Islet precursor cell (in vitro differentiated cells): ENCODE data around the gene KAZN.
A peak's percentile ranks its signal among the peaks of the same experiment; 100 is the strongest.

Experiments
- DNase-seq: peaks from one replicate; pipeline ENCODE4 v3.0.0-alpha.2; 2018

The KAZN gene

DNA sequence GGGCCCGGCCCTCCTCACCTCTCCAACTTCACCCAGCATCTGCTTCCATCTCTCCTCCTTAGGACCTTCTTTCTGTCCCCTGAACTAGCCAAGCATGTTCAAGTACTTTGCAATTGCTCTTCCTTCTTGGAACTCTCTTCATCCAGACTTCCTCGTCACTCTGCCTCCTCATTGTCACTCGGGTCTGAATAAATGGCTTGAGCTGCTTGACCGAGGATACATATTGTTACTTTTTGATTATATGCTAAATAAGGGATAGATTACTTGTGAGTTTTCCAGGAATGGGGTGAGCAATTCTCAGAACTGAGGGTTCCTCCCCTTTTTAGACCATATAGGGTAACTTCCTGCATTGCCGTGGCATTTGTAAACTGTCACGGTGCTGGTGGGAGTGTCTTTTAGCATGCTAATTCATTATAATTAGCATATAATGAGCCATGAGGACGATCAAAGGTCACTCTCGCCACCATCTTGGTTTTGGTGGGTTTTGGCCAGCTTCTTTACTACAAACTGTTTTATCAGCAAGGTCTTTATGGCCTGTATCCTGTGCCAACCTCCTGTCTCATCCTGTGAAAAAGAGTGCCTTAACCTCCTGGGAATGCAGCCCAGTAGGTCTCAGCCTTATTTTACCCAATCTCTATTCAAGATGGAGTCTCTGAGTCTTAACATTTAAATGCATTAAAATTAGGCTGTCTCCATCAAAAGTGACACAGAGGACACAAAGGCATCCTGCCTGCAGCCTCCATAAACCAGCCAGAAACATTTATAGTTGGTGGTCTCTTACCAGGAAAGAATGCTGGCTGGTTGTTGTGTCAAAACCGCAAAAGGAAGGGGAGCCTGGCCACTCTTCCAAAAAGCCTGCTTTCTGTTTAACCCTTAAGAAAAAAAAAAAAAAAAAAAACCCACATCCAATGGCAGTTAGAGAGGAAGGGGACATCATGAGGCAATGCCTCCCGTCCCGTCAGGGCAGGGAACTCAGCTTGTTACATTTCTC is 179.3 kb downstream of the KAZN start:
- DNase-seq, result no peak

- no peak for DNase-seq
Measured at GRCh38 chr1:14778541-14778897, 180.0 kb downstream of the KAZN start.

DNA sequence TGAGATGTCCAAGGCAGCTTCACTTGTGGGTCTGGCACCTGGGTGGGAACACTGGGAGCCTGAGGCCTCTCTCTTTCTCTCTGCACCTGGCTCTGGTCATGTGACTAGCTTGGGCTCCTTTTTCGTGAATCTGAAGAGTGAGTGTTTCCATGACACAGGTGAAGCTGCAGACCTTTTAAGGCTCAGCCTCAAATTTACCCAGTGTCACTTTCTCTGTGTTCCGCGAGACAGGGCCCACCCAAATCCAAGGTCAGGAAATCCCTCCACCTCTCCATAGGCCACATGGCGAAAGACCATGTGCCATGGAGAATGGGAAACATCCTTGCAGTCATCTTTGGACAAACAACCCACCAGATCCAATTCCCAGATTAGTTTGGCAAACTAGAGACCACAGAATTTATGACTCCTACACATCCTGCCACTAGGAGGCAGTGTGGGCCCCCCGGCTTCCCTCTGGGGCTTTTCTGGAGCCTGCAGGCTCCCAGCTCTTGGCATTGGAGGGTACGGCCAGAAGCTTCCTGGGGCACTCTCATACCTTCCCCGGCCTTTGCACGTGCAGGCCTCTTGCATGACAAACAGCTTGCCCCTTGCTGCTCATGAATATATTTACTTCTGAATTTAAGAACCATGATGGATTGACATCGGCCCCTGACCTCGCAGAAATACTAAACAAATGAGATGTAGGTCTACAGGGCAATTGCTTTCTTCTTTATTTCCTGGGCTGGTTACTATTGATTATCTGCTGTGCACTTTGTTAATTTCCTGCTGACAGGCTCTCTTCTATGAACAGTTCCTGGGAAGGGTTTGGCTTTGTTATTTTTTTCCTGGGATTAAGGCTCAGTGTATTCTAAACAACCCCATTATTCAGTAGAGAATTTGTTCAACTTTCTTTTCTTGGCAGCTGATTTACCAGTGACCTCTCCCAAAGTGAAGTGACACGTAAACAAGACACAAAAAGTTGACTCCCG is 180.7 kb downstream of the KAZN start:
- DNase-seq, result peak; percentile 77

DNA sequence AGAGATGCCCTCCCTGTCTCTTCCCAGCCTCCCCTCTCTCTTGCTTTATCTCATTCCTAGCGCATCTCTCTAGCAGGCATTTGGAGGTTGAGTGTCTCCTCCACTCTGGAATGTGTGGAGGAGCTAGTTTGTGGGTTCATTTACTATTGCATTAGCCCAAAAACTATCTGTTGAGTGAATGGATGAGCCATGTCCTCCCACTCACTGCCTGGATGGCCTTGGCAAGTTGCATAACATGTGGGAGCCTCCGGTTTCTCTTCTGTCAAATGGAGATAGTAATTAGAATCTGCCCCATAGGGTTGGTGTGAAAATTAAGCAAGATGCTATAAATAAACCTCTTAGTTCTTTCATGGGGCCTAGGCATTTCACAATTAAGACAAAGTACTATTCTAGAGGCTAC is 181.8 kb downstream of the KAZN start:
- DNase-seq, result no peak

DNA sequence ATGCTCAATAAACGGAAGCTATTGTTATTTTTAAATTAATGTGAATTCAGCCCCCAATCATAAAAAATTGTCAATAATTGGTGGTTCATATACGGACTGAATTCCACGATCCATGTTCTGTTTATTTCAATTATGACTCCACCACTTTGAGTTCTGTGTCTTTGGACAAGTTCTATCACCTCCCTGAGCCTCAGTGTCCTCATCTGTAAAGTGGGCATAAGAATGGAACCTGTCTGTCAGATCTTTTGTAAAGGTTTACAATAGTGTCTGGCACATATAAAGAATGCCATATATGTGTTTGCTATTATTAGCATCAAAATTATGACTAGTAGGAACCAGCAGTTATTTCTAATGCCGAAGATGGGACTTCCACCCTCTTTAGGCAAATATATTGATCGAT is 183.3 kb downstream of the KAZN start:
- no peak for DNase-seq

- no peak for DNase-seq
Measured at GRCh38 chr1:14782741-14783591, 184.5 kb downstream of the KAZN start.

DNA sequence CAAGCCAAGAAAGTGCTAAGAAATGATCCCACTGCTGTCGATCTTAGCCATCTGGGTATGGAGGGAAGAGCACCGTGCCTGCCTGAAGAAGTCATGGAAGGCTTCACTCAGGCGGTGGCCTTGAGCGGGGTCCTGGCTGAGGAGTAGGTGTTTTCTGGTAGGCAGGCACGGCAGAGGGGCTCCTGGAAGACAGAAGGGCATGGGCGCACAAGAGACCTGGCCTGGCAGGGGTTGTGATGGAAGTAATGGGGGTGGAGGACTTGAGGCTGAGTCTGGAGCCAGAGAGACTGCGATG is 185.1 kb downstream of the KAZN start:
- no peak for DNase-seq

DNA sequence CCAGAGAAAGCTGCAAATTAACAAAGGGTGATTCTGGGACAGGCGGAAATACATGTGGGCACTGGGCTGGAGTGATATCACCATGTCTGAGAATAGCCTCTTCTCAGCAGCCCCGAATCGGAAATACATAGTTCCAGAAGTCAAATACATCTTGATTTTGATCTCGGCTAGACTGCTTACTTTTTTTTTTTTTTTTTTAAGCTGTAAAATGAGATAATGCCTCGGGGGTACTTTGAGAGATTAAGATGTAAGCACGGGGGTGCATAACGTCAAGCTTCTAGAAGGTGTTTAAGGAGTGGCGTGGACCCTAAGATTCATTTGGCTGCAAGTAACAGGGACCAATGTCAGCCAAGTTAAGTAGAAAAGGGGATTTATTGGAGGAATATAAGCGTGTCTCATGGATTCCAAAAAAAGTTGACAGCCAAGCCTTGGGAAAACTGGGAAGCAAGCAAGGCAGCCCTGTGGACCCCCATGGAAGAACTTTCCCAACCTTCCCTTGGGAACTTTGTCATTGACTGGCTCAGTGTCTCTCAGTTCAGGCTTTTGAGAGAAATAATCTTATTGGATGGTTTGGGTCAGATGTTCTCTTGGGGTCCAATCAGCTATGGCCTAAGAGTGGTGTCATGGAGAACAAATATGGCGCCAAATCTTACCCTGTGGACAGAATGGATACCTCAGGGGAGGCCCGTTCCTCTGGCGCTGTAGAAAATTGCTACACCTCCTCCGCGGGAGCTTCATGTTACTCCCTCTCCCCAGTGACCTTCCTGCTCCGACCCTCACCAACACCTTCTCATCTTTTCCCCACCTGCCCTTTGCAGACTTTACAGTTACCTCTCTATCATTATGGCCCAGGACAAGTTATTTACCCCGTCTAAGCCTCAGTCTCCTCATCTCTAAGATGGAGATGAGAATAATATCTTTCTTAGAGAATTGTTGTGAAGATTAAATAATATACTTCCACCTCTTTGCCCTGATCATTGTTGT is 186.6 kb downstream of the KAZN start:
- no peak for DNase-seq

DNA sequence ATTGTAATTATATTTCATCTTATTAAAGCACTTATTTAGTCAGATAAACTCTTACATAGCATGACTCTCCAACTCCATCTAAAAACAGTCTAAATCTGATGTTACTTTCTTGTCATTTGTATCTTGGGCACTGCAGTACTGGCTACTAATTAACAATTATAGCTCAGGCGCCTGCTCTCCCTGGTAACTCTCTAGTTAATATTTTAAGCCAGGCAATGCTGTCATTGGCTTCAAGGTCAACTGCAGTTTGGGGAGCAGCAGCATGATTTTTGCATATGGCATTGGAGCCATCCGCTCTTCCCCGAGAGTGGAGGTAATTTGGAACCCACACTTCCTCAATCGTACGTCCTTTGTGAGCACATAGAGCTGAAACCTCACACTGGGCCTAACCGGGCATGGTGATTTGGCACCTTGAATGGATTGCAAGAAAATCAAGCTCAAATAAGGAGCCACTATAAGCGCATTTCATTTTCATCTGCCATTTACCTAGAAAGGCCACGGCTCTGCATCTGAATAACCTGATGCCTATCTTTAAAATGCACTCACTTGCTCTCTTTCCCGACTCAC is 187.7 kb downstream of the KAZN start:
- no peak for DNase-seq

DNA sequence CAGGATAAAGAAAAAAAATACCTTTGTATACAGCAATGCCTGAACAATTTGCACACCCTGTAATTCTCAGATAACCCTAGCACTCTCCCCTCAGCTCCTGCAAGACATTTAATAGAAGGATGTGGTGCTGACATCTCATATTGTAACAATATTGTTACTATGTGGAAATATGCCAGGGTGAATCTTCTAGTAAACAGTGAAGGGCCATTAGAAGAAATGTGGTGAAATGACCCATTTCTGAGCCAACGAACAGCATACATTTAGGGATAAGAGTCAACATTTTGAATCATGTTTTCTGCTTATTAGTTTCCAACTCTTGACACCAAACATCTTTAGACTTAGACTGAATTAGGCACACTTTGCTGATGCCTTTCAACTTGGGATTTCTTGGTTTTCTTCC is 188.2 kb downstream of the KAZN start:
- DNase-seq, result no peak

GRCh38 chr1:14787604-14788003 is 189.1 kb downstream of the KAZN start:
- DNase-seq, result peak; percentile 77

DNA sequence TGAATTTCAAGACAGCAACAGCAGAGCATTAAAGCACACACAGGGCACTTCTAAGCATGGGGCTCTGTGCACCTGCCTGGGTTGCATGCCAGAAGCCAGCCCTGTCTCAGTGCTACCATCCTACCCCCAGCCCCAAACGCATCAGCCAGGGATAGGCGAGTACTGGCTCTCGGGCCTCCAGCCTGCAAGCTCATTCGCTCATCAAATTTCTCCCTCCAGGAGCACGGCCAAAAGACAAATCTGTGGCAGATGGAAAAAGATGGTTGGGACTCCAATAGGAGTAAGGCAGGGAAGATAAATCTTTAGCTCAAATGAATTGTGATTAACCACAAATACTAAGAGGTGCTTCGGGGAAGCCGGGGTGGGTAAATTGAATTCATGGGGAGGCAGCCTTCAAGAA is 189.6 kb downstream of the KAZN start:
- DNase-seq, result no peak

DNA sequence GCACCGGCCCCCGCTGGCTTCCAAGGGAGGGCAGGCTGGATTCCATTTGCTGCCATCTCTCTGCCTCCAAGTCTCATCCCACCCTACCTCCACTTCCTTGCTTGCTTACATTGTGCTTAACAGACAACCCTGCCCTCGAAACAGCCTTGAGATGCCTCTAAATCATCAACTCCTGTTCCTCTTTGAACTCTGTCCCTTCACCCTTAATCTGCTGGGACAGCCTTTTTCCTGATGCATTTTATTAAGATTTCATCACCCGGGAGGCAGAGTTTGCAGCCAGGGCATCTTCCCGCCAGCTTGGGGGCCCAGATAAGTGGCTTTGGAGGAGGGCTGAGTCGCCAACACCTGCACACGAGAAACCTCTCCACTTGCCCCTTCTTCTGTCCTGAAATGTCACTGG is 192.5 kb downstream of the KAZN start:
- DNase-seq, result no peak

- no peak for DNase-seq
Measured at GRCh38 chr1:14791654-14792053, 193.2 kb downstream of the KAZN start.

GRCh38 chr1:14794136-14794768 is 195.8 kb downstream of the KAZN start:
- no peak for DNase-seq

- DNase-seq, result no peak
Measured at GRCh38 chr1:14794906-14795305, 196.4 kb downstream of the KAZN start.

DNA sequence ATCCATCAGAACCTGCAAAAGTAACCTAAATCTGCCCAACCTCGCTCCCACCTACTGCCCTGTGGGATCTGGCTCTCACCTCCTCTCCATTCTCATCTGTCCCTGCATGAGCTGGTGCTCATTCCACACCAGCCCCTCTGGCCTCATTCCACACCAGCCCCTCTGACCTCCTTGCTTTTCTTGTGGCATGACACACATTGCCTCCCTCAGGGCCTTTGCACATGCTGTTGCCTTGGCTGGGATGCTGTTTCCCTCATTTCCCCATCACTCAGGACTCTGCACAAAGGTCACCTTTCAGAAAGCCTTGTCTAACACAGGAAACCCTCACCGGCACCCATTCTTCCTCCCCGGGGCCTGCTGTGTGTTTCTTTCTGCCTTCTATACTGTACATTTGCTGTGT is 197.1 kb downstream of the KAZN start:
- no peak for DNase-seq

- DNase-seq, result no peak
Measured at GRCh38 chr1:14800014-14800413, 201.5 kb downstream of the KAZN start.

DNA sequence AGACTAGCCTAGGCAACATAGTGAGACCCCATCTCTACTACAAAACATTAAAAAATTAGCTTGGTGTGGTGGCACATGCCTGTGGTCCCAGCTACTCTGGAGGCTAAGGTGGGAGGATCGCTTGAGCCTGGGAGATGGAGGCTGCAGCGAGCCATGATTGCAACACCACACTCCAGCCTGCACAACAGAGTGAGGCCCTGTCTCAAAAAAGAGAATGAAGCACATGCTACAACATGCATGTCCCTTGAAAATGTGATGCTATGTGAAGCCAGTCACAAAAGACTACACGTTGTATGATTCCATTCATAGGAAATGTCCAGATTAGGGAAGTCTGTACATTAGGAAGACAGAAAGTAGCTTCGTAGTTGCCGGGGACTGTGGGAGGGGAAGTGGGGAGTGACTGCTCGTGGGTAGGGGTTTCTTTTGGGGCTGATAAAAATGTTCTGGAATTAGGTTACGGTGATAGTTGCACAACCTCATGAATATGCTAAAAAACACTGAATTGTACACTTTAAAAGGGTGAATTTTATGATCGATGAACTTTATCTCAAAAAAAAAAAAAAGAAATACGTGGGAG is 202.1 kb downstream of the KAZN start:
- DNase-seq, result no peak

DNA sequence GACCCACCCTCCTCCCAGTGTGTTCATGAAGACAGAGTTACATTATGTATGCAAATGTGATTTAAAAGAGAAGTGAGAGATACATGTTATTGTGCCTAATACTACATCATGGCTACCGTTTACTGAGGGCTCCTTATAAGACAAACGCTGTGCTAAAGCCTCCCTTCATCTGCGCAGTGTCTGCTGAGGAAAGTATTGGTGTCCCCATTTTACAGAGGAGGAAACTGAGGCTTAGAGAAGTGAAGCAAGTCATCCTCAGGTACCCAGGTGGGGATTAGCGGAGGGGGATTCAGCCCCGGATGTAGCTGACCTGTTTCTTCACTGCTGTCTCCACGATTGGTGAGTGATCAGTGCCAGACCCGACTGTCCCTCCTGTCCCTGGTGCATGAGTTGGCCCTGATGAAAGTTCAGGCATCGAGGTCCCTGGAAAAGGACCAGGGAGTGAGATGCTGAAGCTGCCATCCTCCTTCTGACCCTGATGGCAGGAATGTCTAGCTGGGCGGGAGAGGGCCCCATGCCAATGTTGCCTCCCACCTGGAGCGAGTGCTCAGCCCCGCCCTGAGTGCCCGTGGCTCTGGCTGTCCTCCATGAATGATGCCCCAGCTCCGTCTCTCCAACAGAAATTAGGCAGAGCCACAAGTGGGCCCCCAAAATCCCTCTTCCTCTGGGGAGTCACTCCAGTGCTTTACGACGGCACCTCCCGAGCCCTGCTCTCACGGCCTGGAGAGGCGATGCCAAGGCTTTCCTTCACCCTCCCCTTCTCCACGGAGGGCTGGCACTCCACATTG is 204.7 kb downstream of the KAZN start:
- no peak for DNase-seq
